Osteocyte (in vitro differentiated cells): ENCODE data around the gene WNK2. TPM values are rescaled to one million over a fixed set of nuclear protein-coding genes. Genes with fewer than 3 reads are reported as not detected.

Experiments
- DNase-seq: peaks from one replicate; pipeline ENCODE4 v3.0.0; 2021; ENCODE audit warnings: mixed read lengths; ENCODE audit not compliant: unreplicated experiment; ENCODE audit errors: extremely low spot score
- H3K27ac Mint-ChIP-seq: one replicate; pipeline ENCODE4 v1.8.0; 2021; ENCODE audit warnings: mild to moderate bottlenecking, mixed read lengths; ENCODE audit not compliant: unreplicated experiment
- H3K27me3 Mint-ChIP-seq: one replicate; pipeline ENCODE4 v1.8.0; 2021; ENCODE audit warnings: mixed read lengths; ENCODE audit not compliant: unreplicated experiment
- H3K36me3 Mint-ChIP-seq: one replicate; pipeline ENCODE4 v1.8.0; 2021; ENCODE audit warnings: mixed read lengths; ENCODE audit not compliant: unreplicated experiment
- H3K4me1 Mint-ChIP-seq: one replicate; pipeline ENCODE4 v1.8.0; 2021; ENCODE audit warnings: mixed read lengths; ENCODE audit not compliant: unreplicated experiment
- H3K4me3 Mint-ChIP-seq: one replicate; pipeline ENCODE4 v1.8.0; 2021; ENCODE audit warnings: mild to moderate bottlenecking, moderate library complexity, mixed read lengths; ENCODE audit not compliant: unreplicated experiment
- H3K9me3 Mint-ChIP-seq: one replicate; pipeline ENCODE4 v1.8.0; 2021; ENCODE audit warnings: mixed read lengths; ENCODE audit not compliant: unreplicated experiment
- total RNA-seq: library from RNA; stranded (reverse); gene quantifications from 2 replicates; pipeline ENCODE4 v1.2.1, GENCODE V29; 2021
- TF ChIP-seq, protein P1 (sequence below): fragments of 200-600 bp; sonication (generic); IDR thresholded peaks from 2 replicates; pipeline ENCODE4 v1.5.0; 2021; ENCODE audit warnings: antibody characterized with exemption, mild to moderate bottlenecking, moderate library complexity

WNK2 gene
- total RNA-seq, 1 donor from 2014 or later = not detected

DNA sequence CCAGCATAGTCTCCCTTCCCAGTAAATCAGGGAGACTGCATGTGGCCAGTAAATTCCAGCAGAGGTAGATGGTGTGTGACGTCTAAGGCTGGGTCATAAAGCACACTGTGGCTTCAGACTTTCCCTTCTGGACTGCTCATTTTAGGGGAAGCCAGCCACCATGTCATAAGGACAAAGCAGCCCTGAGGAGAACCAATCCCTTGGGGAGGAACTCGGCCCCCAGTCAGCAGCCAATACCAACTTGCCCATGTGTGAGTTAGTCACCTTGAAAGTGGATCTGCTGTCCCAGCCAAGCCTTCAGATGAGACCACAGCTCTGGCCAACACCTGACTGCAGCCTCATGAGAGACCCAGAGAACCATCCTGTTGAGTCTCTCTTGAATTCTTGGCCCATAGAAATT, 35.2 kb upstream of the WNK2 start:
- Mint-ChIP-seq H3K36me3 (no peaks in the 10 kb centered on the region), H3K4me3 (no peak overlapping the region), H3K4me1 (peaks cover 8% of the 10 kb centered on the region), H3K9me3 (no peaks in the 10 kb centered on the region), H3K27ac (no peak overlapping the region), H3K27me3 (peaks cover 4% of the 10 kb centered on the region)
- TF ChIP-seq, protein P1, sequence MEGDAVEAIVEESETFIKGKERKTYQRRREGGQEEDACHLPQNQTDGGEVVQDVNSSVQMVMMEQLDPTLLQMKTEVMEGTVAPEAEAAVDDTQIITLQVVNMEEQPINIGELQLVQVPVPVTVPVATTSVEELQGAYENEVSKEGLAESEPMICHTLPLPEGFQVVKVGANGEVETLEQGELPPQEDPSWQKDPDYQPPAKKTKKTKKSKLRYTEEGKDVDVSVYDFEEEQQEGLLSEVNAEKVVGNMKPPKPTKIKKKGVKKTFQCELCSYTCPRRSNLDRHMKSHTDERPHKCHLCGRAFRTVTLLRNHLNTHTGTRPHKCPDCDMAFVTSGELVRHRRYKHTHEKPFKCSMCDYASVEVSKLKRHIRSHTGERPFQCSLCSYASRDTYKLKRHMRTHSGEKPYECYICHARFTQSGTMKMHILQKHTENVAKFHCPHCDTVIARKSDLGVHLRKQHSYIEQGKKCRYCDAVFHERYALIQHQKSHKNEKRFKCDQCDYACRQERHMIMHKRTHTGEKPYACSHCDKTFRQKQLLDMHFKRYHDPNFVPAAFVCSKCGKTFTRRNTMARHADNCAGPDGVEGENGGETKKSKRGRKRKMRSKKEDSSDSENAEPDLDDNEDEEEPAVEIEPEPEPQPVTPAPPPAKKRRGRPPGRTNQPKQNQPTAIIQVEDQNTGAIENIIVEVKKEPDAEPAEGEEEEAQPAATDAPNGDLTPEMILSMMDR = no peak
- DNase-seq = no peak

DNA sequence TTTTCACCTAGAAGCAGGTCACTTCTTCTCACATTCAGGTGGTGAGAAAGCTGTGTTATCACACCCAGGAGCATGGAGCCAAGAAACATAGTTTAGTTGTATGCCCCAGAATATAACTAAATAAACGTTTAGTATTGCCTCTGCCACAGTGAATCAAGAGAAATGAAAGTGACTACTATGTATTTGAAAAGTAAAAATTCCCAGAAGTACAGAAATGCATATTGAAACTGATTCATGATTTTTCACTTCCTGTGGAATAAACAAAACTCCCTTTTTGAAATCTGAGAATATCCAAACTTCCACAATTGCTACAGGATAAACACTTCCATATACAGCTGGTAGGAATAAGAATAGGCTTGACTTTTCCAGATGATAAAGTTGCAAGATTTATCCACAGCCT, 34.6 kb upstream of the WNK2 start:
- H3K36me3 Mint-ChIP-seq = no peaks in the 10 kb centered on the region
- DNase-seq = no peak
- peaks cover 4% of the 10 kb centered on the region for H3K4me1 Mint-ChIP-seq

DNA sequence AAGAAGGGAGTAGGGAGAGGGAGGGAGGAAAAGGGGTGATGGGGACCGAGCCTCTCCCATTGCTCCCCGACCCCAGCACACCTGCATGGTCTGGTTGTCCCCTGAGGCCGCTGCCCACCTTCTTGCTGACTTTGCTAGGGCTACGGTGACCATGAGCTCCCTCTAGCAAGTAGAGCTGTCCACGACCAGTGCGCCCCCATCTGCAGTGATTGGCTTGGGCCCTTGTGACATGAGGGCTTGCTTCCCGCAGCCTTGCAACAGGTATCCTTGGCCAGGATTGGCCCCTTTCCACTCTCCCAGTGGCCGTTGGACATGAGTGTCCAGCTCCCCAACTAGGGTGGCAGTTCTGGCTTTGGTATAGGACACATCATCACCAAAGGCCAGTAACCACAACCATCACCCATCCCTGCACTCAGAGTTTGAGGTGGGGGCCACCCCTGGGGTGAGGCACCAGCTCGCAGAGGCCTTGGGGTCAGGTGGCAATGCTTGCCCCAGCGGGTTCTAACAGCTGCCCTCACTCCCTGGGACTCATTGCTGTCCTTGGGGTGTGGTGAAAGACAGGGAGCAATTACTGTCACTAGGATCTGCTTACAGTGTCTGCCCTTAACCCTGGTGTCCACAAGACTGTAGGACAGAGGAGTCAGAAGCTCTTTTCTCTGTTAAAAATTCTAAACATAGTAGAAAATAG, 32.7 kb upstream of the WNK2 start:
- Mint-ChIP-seq H3K9me3 (no peaks in the 10 kb centered on the region), H3K4me3 (no peak overlapping the region), H3K27me3 (peaks cover 4% of the 10 kb centered on the region), H3K4me1 (no peaks in the 10 kb centered on the region), H3K27ac (no peak overlapping the region), H3K36me3 (no peaks in the 10 kb centered on the region)
- no peak for DNase-seq
- TF ChIP-seq, protein P1 = no peak

More for the DNA sequence above, 34.6 kb upstream of the WNK2 start:
- Mint-ChIP-seq H3K27ac (no peak overlapping the region), H3K27me3 (peaks cover 4% of the 10 kb centered on the region), H3K4me3 (no peak overlapping the region), H3K9me3 (no peaks in the 10 kb centered on the region)
- TF ChIP-seq, protein P1 = no peak

DNA sequence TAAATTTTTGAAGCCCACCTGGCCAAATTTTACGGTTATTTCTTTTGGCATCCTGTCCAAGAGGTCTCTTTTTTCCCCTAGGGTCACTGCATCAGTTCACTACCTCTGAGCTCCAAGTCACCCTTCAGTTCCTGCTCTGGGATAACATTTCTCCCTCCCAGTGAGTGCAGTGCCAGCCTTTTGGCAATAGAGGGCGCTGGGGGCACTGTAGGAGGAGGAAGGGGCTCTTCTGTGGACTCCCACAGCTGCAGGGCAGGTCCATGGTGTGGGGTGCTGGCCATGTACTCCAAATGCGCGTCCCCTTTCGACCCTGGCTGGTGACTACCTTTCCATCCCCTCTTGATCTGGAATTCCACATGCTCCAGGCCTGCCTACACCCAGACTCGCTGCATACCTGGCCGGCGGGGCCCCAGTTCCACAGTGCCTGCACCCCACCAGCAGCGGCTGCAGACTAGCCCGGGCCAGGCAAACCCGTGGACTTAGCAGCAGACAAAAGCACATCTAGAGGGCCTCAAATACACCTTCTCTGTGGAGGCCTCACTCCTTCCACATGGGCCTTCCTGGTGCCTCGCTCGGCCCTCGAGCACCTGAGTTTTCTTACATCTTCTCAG, 29.5 kb upstream of the WNK2 start:
- H3K4me1 Mint-ChIP-seq = peaks cover 1% of the 10 kb centered on the region
- peaks cover 4% of the 10 kb centered on the region for H3K27me3 Mint-ChIP-seq
- no peaks in the 10 kb centered on the region for H3K36me3 Mint-ChIP-seq
- H3K9me3 Mint-ChIP-seq = no peaks in the 10 kb centered on the region
- H3K4me3 Mint-ChIP-seq = no peak overlapping the region
- TF ChIP-seq, protein P1 = peak; percentile 51
- H3K27ac Mint-ChIP-seq = no peak overlapping the region
- no peak for DNase-seq

DNA sequence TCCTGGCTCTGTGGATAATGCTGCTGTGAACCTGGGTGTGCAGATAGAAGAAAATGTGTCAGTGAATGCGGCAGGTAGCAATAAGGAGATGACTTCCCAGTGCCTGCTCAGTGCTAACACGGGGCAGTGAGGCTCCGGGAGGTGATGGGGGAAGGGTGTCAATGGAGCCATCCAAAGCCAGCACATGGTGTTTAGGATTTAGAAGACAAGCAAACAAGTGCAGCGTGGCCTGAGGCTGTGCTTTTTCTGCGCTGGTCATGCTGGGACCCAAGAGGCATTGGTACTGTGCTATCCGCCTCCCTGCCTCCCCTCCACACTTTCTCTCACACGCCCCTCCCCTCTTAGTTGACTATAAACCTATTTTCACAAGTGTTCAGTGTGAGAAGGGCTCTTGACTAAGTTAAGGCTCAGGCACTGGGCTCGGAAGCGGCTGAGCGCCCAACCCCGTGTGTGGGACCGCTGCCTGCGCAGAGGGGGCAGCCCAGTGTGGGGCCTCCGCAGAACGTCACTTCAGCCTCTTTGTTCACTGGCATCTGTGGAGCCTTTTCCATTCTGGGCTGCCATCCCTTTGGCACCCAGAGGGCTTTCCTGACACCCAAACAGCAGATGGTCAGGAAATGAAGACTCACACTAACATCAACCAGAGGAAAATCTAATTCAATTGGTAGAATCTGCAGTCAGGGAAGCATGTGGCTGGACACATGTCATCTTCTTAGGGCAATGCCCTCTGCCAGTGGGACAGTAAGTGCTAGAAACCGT, 28.0 kb upstream of the WNK2 start:
- H3K27ac Mint-ChIP-seq = no peak overlapping the region
- no peak overlapping the region for H3K4me3 Mint-ChIP-seq
- no peaks in the 10 kb centered on the region for H3K9me3 Mint-ChIP-seq

More for the DNA sequence above, 28.0 kb upstream of the WNK2 start:
- TF ChIP-seq, protein P1 = no peak
- peaks cover 4% of the 10 kb centered on the region for H3K27me3 Mint-ChIP-seq
- peaks cover 10% of the 10 kb centered on the region for H3K4me1 Mint-ChIP-seq
- no peaks in the 10 kb centered on the region for H3K36me3 Mint-ChIP-seq
- no peak for DNase-seq
